GM10248 (cell line): ENCODE measurements around the gene ASXL1.

Source experiments
- CTCF ChIA-PET: fragments of 300-600 bp; sonication (Branson Sonifier 250); formaldehyde crosslinking; extraction: SDS; loops from one replicate; lab custom pipeline; 2021; ENCODE audit warnings: antibody characterized with exemption; lab: Yijun Ruan, JAX
- POLR2A ChIA-PET: fragments of 350-650 bp; sonication (Branson Sonifier 250); formaldehyde crosslinking; extraction: SDS; loops from one replicate; lab custom pipeline; 2020; ENCODE audit warnings: antibody characterized with exemption; lab: Yijun Ruan, JAX
- DNase-seq: peaks from one replicate; pipeline ENCODE4 v3.0.0; 2012; ENCODE audit errors: extremely low spot score
- TF ChIP-seq, protein P1 (sequence below): IDR thresholded peaks from 2 replicates; pipeline ENCODE4 v1.5.1; 2012; ENCODE audit warnings: mild to moderate bottlenecking, low read depth; ENCODE audit errors: extremely low read depth, missing control alignments, control extremely low read depth

The ASXL1 gene

DNA sequence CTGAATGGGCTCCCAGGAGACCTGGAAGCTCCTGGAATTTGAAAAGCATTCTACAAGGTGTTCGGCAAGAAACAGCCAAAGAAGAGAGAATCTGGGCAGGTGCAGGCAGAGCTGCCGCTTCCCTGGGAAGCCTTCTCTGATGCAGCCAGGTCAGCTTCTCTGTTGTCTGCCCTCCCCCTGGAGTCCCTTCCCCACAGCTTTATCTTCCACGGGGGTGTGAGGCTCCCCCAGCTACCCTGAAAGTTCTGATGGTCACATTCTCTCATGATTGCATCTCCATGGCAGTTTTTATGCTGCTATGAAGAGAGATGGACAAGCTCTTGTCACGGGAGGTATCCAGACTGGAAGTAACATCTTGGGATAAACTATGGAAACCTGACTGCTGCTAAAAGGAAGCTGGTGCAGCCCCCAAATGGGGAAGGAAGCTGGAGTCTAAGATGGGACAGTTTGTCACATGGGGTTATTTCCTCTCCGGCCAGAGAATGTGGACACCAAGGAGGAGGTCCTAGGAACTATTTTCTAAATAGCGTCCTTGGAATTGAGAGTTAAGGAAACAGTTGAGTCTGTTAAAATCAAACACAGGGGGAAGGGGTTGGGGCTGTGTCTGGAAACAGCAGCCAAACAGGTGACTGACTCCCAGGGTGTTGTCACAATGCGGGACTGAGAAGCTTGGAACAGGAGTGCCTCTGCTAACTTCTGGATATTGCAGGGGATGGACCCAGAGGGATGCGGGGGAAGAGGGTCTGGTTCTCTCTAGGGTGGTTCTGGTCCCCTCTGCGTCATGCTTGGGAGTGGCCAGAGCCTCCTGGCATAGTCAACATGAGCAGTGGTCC, 91.1 kb downstream of the ASXL1 start:
- ChIA-PET CTCF (interaction anchor here (0.5 to 1.5 kb wide), 6 partner anchors 8 to 22 kb away, joined by 3 to 6 read pairs (median 3); no protein-coding TSS in a partner anchor), POLR2A (interaction anchor here (0.6 kb wide), 2 partner anchors 116 to 199 kb away, joined by 3 read pairs; no protein-coding TSS in a partner anchor)
- DNase-seq: no peak
- TF ChIP-seq, protein P1, sequence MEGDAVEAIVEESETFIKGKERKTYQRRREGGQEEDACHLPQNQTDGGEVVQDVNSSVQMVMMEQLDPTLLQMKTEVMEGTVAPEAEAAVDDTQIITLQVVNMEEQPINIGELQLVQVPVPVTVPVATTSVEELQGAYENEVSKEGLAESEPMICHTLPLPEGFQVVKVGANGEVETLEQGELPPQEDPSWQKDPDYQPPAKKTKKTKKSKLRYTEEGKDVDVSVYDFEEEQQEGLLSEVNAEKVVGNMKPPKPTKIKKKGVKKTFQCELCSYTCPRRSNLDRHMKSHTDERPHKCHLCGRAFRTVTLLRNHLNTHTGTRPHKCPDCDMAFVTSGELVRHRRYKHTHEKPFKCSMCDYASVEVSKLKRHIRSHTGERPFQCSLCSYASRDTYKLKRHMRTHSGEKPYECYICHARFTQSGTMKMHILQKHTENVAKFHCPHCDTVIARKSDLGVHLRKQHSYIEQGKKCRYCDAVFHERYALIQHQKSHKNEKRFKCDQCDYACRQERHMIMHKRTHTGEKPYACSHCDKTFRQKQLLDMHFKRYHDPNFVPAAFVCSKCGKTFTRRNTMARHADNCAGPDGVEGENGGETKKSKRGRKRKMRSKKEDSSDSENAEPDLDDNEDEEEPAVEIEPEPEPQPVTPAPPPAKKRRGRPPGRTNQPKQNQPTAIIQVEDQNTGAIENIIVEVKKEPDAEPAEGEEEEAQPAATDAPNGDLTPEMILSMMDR: no peak

DNA sequence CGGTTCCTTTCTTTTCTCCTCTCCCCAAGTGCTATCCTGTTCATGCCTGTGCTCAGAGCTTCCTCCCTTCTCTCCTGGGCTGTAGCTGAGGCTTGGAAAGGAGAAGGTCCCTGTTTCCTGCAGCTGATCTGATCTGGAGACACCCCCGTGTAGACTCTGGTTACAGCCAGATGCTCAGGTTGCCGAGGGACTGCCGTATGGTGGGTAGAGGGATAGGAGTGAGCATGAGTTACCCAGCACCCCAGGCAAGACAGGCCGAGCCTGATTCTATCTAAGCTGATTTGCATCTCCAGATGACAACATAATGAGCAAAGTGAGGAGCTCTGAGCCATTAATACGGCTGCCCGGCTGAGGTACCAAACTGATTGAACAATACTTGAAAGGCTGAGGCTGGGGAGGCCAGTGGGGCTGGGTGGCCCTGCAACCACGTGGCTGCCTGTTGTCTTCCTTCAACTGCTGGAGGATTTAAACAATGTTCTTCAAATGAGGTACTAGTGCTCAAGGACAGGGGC, 91.8 kb downstream of the ASXL1 start:
- peak; percentile 17 for DNase-seq
- POLR2A ChIA-PET: no interaction called here
- TF ChIP-seq, protein P1: no peak
- CTCF ChIA-PET: interaction anchor here (0.5 to 1.5 kb wide), 4 partner anchors 8 to 19 kb away, joined by 3 to 6 read pairs (median 4); no protein-coding TSS in a partner anchor

DNA sequence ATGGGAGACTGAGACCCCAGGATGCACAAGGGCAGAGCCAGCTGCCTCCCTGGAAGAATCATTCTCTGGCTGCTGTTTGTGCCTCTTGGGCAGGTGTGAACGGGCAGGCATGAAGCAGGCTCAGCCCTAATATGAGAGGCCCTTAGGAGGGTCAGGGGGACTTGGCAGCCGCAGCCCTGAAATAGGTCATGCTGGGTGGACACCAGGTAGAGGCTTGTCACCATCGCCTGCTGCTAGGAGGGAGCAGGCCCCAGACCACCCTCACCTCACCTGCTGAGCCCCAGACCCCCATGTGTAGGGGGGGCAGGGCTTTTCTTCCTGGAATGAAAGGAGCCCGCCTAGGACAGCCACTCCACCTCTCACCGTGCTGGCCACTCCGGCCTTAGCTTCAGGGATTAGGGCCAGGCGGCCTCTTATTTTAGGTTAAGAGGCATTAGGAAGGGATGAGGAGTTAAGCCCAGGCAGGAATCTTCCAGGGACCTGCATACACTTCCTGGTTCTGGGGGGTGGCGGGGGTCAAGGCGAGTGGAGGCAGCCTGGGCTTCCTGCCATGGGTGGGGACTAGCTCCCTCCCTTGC, 92.4 kb downstream of the ASXL1 start:
- POLR2A ChIA-PET: no interaction called here
- TF ChIP-seq, protein P1: no peak
- DNase-seq: peak; percentile 18
- CTCF ChIA-PET: no interaction called here

DNA sequence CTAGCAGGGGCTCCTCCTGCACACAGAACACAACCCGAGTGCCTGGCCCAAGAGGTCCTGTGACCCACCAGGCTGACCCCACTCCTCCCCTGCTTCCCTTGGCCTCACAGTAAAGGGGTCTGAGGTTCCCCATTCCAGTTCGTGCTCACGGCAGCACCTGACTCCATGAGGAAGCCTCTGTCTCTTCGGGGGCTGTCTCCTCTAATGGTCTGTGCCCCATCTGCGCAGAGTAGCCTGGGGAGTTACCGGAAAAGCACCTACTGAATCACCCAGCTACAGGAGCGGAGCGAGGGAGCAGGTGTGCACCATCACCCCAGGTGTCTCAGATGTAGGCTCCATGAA, 93.2 kb downstream of the ASXL1 start:
- peak; percentile 16 for DNase-seq
- TF ChIP-seq, protein P1: no peak
- ChIA-PET POLR2A (no interaction called here), CTCF (no interaction called here)

DNA sequence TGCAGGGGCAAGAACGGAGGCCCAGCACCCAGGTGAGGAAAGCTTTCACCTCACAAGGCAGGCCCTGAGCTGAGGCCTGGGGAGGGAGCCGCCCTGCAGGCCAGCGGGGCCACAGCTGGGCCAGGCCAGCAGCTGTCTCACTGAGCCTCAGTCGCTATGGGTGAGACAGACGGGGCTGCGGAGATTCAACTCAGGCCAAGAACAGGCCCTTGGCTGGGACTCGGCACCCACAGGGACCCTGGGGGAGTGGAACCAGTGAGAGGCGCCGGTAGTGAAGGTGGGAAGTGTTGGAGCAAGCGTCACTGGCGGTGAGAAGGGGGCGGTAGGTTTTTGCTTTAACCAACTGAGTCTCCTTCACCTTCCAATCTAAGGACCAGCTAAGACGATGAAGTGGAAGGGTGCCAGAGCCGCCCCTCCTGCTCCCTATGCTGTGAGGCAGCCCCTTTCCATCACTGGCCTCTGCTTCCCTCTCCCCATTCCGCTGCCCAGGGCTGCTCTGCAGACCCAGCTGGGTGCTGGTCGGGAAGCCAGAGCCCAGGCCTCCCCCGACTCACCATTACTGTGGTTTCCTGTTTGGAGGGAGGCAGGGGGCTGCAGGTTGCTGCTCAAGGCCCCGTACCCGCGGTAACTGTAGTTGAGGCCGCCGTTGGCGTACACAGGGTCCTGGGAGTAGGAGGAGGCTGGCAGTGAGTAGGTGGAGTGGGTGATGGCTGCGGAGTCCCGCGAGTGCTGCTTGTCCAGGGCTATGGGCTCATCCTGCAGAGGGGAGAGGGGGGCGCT, 93.7 kb downstream of the ASXL1 start:
- ChIA-PET CTCF (interaction anchor here (1.0 to 1.1 kb wide), 2 partner anchors 9 to 12 kb away, joined by 3 read pairs; no protein-coding TSS in a partner anchor), POLR2A (no interaction called here)
- peak; percentile 24 for DNase-seq
- TF ChIP-seq, protein P1: peak; percentile 20

DNA sequence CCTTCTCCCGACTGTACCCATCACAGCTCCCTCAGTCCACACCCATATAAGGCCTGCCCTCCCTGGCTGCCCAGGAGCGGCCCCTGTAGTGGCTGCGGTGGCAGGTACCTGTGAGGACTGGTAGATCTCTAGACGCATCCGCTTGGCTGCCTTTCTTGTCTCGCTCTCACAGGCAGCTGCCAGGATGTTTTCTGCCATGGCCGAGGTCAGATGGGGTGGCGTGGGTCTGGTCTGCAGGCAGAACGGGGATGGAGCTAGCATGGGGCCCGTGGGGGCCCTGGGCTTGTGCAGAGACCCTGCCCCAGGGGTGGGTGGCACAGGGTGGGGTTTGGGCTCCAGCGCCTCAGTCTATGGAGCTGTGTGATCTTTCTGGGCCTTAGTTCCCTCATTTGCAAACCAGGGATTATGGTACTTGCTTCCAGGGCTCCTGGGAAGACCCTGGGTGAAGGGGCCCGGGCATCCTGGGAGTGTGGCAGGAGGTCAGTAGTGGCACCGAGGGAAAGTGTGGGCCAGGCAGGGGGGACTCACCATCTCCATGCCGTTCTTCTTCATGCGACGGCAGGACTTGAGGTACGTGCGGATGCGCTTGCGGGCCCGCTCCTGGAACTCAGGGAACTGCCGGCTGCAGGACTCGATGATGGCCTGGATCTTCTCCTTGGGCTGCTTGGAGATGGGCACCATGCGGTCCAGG, 94.8 kb downstream of the ASXL1 start:
- POLR2A ChIA-PET: no interaction called here
- TF ChIP-seq, protein P1: no peak
- CTCF ChIA-PET: interaction anchor here (1.0 to 1.1 kb wide), 2 partner anchors 10 to 13 kb away, joined by 3 read pairs; no protein-coding TSS in a partner anchor
- no peak for DNase-seq
